H9 (cell line): ENCODE measurements around the gene GRK1. TPM values are rescaled to one million over a fixed set of nuclear protein-coding genes. Genes with fewer than 3 reads are reported as not detected.

ENCODE experiments used
- DNase-seq: peaks from one replicate; pipeline ENCODE4 v3.0.0-alpha.2; 2017
- H2AFZ ChIP-seq: one replicate; pipeline ENCODE4 v1.6.1; 2013; ENCODE audit warnings: mild to moderate bottlenecking, low read length, control low read depth, moderate library complexity
- H2AK5ac ChIP-seq: 2 replicates; pipeline ENCODE4 v1.6.1; 2013; ENCODE audit warnings: low read length, control low read depth, mixed read lengths; ENCODE audit not compliant: insufficient read length
- H2BK120ac ChIP-seq: one replicate; pipeline ENCODE4 v1.6.1; 2013; ENCODE audit warnings: low read depth, mild to moderate bottlenecking, low read length, control low read depth, inconsistent platforms; ENCODE audit not compliant: poor library complexity, severe bottlenecking
- H2BK12ac ChIP-seq: 2 replicates; pipeline ENCODE4 v1.6.1; 2013; ENCODE audit warnings: low read length, control low read depth, mixed read lengths, low read depth; ENCODE audit not compliant: insufficient read length
- H2BK15ac ChIP-seq: 2 replicates; pipeline ENCODE4 v1.6.1; 2013; ENCODE audit warnings: low read depth, low read length, control low read depth
- H2BK20ac ChIP-seq: one replicate; pipeline ENCODE4 v1.6.1; 2013; ENCODE audit warnings: low read depth, mild to moderate bottlenecking, low read length, control low read depth, inconsistent platforms; ENCODE audit not compliant: poor library complexity, severe bottlenecking
- H2BK5ac ChIP-seq: 2 replicates; pipeline ENCODE4 v1.6.1; 2013; ENCODE audit warnings: low read length, control low read depth, mixed read lengths; ENCODE audit not compliant: insufficient read length
- H3K14ac ChIP-seq: 2 replicates; pipeline ENCODE4 v1.6.1; 2013; ENCODE audit warnings: low read length, control low read depth; ENCODE audit not compliant: insufficient read depth
- H3K18ac ChIP-seq: 2 replicates; pipeline ENCODE4 v1.6.1; 2013; ENCODE audit warnings: low read depth, mild to moderate bottlenecking, mixed read lengths, low read length, control low read depth; ENCODE audit not compliant: insufficient read length
- H3K23ac ChIP-seq: 2 replicates; pipeline ENCODE4 v1.6.1; 2013; ENCODE audit warnings: low read length, control low read depth, mixed read lengths, low read depth; ENCODE audit not compliant: insufficient read length
- H3K23me2 ChIP-seq: 2 replicates; pipeline ENCODE4 v1.6.1; 2013; ENCODE audit warnings: low read depth, mild to moderate bottlenecking, mixed read lengths, low read length, control low read depth; ENCODE audit not compliant: insufficient read length, poor library complexity, severe bottlenecking
- H3K27ac ChIP-seq: 2 replicates; pipeline ENCODE4 v1.5.1; 2013; ENCODE audit warnings: low read length, control low read depth, mixed read lengths, low read depth; ENCODE audit not compliant: insufficient read length
- H3K27me3 ChIP-seq: 2 replicates; pipeline ENCODE4 v1.6.1; 2013; ENCODE audit warnings: low read length, control low read depth, inconsistent platforms; ENCODE audit not compliant: insufficient read depth
- H3K4ac ChIP-seq: 2 replicates; pipeline ENCODE4 v1.6.1; 2013; ENCODE audit warnings: low read depth, mild to moderate bottlenecking, control low read depth, inconsistent platforms, low read length, moderate library complexity
- H3K4me1 ChIP-seq: 2 replicates; pipeline ENCODE4 v1.6.1; 2013; ENCODE audit warnings: low read length, control low read depth, inconsistent platforms; ENCODE audit not compliant: insufficient read depth
- H3K4me2 ChIP-seq: 2 replicates; pipeline ENCODE4 v1.6.1; 2013; ENCODE audit warnings: low read length, control low read depth, mixed read lengths; ENCODE audit not compliant: insufficient read length, insufficient read depth
- H3K56ac ChIP-seq: 2 replicates; pipeline ENCODE4 v1.6.1; 2013; ENCODE audit warnings: low read depth, mild to moderate bottlenecking, mixed read lengths, low read length, control low read depth; ENCODE audit not compliant: insufficient read length
- H3K79me1 ChIP-seq: 2 replicates; pipeline ENCODE4 v1.6.1; 2013; ENCODE audit warnings: low read depth, mild to moderate bottlenecking, moderate library complexity, low read length, control low read depth, inconsistent platforms; ENCODE audit not compliant: insufficient read depth, poor library complexity, severe bottlenecking
- H3K79me2 ChIP-seq: 2 replicates; pipeline ENCODE4 v1.6.1; 2013; ENCODE audit warnings: low read length, control low read depth, inconsistent platforms; ENCODE audit not compliant: insufficient read depth
- H3K9ac ChIP-seq: 2 replicates; pipeline ENCODE4 v1.6.1; 2013; ENCODE audit warnings: low read length, control low read depth, mixed read lengths; ENCODE audit not compliant: insufficient read length; ENCODE audit errors: extremely low read depth
- H3K9me3 ChIP-seq: one replicate; pipeline ENCODE4 v1.6.1; 2013; ENCODE audit warnings: low read depth, low read length, inconsistent platforms; ENCODE audit not compliant: control insufficient read depth
- H3T11ph ChIP-seq: one replicate; pipeline ENCODE4 v1.6.1; 2013; ENCODE audit warnings: mild to moderate bottlenecking, low read length, control low read depth, inconsistent platforms
- H4K20me1 ChIP-seq: one replicate; pipeline ENCODE4 v1.6.1; 2013; ENCODE audit not compliant: control insufficient read depth, insufficient read length, insufficient read depth
- H4K5ac ChIP-seq: 2 replicates; pipeline ENCODE4 v1.6.1; 2013; ENCODE audit warnings: low read depth, mild to moderate bottlenecking, mixed read lengths, low read length, control low read depth; ENCODE audit not compliant: insufficient read length
- H4K8ac ChIP-seq: replicated peaks from 2 replicates; pipeline ENCODE4 v1.6.1; 2013; ENCODE audit warnings: low read length, control low read depth, mixed read lengths, low read depth; ENCODE audit not compliant: insufficient read length
- H4K91ac ChIP-seq: 2 replicates; pipeline ENCODE4 v1.6.1; 2013; ENCODE audit warnings: low read depth, mild to moderate bottlenecking, moderate library complexity, mixed read lengths, low read length, control low read depth; ENCODE audit not compliant: insufficient read length
- H3K27ac Mint-ChIP-seq, 3 experiments: 2 replicates in 2 of 3; 3 replicates in 1 of 3; pipeline ENCODE4 v1.8.0; 2020 to 2021; ENCODE audit warnings: mixed read lengths in 3 of 3, mild to moderate bottlenecking in 1 of 3, moderate library complexity in 1 of 3
- H3K27me3 Mint-ChIP-seq: 2 replicates; pipeline ENCODE4 v1.8.0; 2021; ENCODE audit warnings: low read depth, mild to moderate bottlenecking, moderate library complexity, mixed read lengths
- H3K36me3 Mint-ChIP-seq, 3 experiments: 2 replicates in 2 of 3; 3 replicates in 1 of 3; pipeline ENCODE4 v1.8.0; 2020 to 2021; ENCODE audit warnings: low read depth in 3 of 3, mixed read lengths in 3 of 3; ENCODE audit not compliant: insufficient read depth in 1 of 3
- H3K4me1 Mint-ChIP-seq, 2 experiments: 2 replicates each; pipeline ENCODE4 v1.8.0; 2020; ENCODE audit warnings: mixed read lengths in 2 of 2
- H3K4me3 Mint-ChIP-seq, 2 experiments: 2 replicates in 1 of 2; 3 replicates in 1 of 2; pipeline ENCODE4 v1.8.0; 2020 to 2021; ENCODE audit warnings: mild to moderate bottlenecking in 2 of 2, mixed read lengths in 2 of 2, moderate library complexity in 1 of 2
- H3K9me3 Mint-ChIP-seq, 2 experiments: 2 replicates in 1 of 2; 3 replicates in 1 of 2; pipeline ENCODE4 v1.8.0; 2020; ENCODE audit warnings: mild to moderate bottlenecking in 2 of 2, mixed read lengths in 2 of 2, moderate library complexity in 1 of 2
- CTCF ChIP-seq: fragments of 200-600 bp; sonication (generic); conservative IDR thresholded peaks from 3 replicates; pipeline ENCODE4 v1.8.0; 2021; ENCODE audit warnings: antibody characterized with exemption, mild to moderate bottlenecking
- WGBS: extraction: QIAGEN DNeasy Blood & Tissue Kit; methylation state at CpG from one replicate; pipeline ENCODE4 v1.1.7; 2013; ENCODE audit warnings: missing lambda C conversion rate, low lambda C conversion rate, mixed read lengths; ENCODE audit not compliant: insufficient read length; ENCODE audit errors: extremely low coverage; 5-methylcytosine and 5-hydroxymethylcytosine counted together
- total RNA-seq: library from RNA; stranded (reverse); gene quantifications from 2 replicates; pipeline ENCODE4 v1.2.1, GENCODE V29; 2021

GRK1 gene
- total RNA-seq, 1 experiment from 2014 or later, result 0.31 TPM

GRCh38 chr13:113754691-113755090 lies 87.7 kb downstream of the GRK1 start:
- Mint-ChIP-seq H3K4me3 (no peak overlapping the region), H3K9me3 (peaks cover 10 to 18% of the 10 kb centered on the region in 2 experiments; a peak in 4 of 5 replicates), H3K27me3 (peaks cover 33% of the 10 kb centered on the region), H3K4me1 (peaks cover 8 to 9% of the 10 kb centered on the region in 2 experiments), H3K36me3 (peaks cover 0 to 10% (median 3%) of the 10 kb centered on the region in 3 experiments; a peak in 3 of 7 replicates), H3K27ac (peak overlapping the region in 1 of 3 experiments; percentile 59; a peak in 2 of 7 replicates)
- Histone ChIP-seq H2AK5ac (no peak overlapping the region), H3K27me3 (peaks cover 3% of the 10 kb centered on the region; the same call in 1 of the 2 replicates), H3K4me1 (no peaks in the 10 kb centered on the region), H3T11ph (no peak overlapping the region), H4K20me1 (no peaks in the 10 kb centered on the region), H3K4ac (no peak overlapping the region), H3K79me1 (no peaks in the 10 kb centered on the region), H3K27ac (no peak overlapping the region), H3K4me2 (no peak overlapping the region), H4K8ac (no peak overlapping the region), H4K5ac (no peak overlapping the region), H3K9ac (no peak overlapping the region), H3K56ac (no peak overlapping the region), H2BK120ac (no peak overlapping the region), H4K91ac (no peak overlapping the region), H2BK12ac (no peak overlapping the region), H3K9me3 (no peaks in the 10 kb centered on the region), H3K23ac (no peak overlapping the region), H2BK5ac (no peak overlapping the region), H2BK15ac (no peak overlapping the region), H3K18ac (no peak overlapping the region), H3K14ac (no peak overlapping the region; the same call in 1 of the 2 replicates), H3K79me2 (no peaks in the 10 kb centered on the region), H3K23me2 (peaks cover 10% of the 10 kb centered on the region), H2AFZ (no peak overlapping the region), H2BK20ac (no peak overlapping the region)
- no CpG with 5 or more reads among the region's 15 CpGs for WGBS
- no peak for TF ChIP-seq CTCF
- DNase-seq, result no peak
